Measurements from ENCODE around the gene HSPA6.
"Not testable (repeated sequence)": the region's sequence is repeated elsewhere in the genome, so short reads cannot be mapped to it uniquely, and the experiment has no call there.

DNA sequence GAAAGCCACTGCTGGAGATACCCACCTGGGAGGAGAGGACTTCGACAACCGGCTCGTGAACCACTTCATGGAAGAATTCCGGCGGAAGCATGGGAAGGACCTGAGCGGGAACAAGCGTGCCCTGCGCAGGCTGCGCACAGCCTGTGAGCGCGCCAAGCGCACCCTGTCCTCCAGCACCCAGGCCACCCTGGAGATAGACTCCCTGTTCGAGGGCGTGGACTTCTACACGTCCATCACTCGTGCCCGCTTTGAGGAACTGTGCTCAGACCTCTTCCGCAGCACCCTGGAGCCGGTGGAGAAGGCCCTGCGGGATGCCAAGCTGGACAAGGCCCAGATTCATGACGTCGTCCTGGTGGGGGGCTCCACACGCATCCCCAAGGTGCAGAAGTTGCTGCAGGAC is 981 bp downstream of the HSPA6 start:
- not testable (repeated sequence) for TF ChIP-seq POLR2A (IDR thresholded peaks at IDR 0.05)
- TF ChIP-seq, protein P1, sequence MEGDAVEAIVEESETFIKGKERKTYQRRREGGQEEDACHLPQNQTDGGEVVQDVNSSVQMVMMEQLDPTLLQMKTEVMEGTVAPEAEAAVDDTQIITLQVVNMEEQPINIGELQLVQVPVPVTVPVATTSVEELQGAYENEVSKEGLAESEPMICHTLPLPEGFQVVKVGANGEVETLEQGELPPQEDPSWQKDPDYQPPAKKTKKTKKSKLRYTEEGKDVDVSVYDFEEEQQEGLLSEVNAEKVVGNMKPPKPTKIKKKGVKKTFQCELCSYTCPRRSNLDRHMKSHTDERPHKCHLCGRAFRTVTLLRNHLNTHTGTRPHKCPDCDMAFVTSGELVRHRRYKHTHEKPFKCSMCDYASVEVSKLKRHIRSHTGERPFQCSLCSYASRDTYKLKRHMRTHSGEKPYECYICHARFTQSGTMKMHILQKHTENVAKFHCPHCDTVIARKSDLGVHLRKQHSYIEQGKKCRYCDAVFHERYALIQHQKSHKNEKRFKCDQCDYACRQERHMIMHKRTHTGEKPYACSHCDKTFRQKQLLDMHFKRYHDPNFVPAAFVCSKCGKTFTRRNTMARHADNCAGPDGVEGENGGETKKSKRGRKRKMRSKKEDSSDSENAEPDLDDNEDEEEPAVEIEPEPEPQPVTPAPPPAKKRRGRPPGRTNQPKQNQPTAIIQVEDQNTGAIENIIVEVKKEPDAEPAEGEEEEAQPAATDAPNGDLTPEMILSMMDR (IDR thresholded peaks at IDR 0.05): not testable (repeated sequence)

Measured in adrenal gland (tissue), 5 donors.